Erythroblast (primary cell): Measurements from ENCODE around the gene CP.

Experiments
- GATA1 ChIP-seq: IDR thresholded peaks from 2 replicates; pipeline ENCODE4 v1.6.1; 2011; ENCODE audit warnings: low read depth, mild to moderate bottlenecking, control low read depth, low read length, moderate library complexity
- POLR2A ChIP-seq: IDR thresholded peaks from 2 replicates; pipeline ENCODE4 v1.6.1; 2011; ENCODE audit warnings: mild to moderate bottlenecking, low read length

GRCh38 chr3:149180057-149180573 is 41.5 kb downstream of the CP start:
- TF ChIP-seq POLR2A = peak; percentile 58
- no peak for TF ChIP-seq GATA1
